ENCODE measurements around the gene GAMT.

DNA sequence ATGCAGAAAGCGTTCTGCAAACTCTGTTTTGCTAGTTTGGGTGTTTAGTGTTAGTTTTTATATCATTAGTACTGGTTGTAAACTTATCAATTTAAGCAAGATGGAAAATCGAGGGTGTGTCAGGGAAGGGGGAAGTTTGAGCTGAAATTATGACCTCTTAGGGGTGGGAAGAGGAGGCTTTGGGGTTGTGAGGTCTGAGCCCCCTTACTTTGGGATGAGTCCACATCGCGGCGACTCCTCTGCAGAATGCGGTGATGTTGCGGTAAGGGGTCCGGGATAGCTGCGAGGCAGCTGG lies 18.4 kb downstream of the GAMT start:
- no peak for TF ChIP-seq CTCF (conservative IDR thresholded peaks at IDR 0.05 in 1 of 2, IDR thresholded peaks at IDR 0.05 in 1 of 2; ENCODE audit: low read depth in 1 of 2, low read length in 2 of 2)
- TF ChIP-seq EZH2 (IDR thresholded peaks at IDR 0.05; ENCODE audit: low read length, missing control alignments): no peak
